ENCODE results near the gene UNC5CL. TPM values are rescaled to one million over a fixed set of nuclear protein-coding genes. Genes with fewer than 3 reads are reported as not detected.

Gene UNC5CL
- total RNA-seq, 5 donors from 2014 or later (not counting 1 experiment from before 2014, with no cell fraction given), result 4.3 to 7.3 (median 5.5) TPM

- H3K27me3 Mint-ChIP-seq, result no peaks in the 10 kb centered on the region
- no peak overlapping the region for H3K4me3 Mint-ChIP-seq
- ChIA-PET CTCF (interaction anchor here in 1 of 2 donors (0.6 kb wide), 1 partner anchor 24 kb away, joined by 3 read pairs; the partner anchor contains the start of gene TSPO2), POLR2A (no interaction called here)
- no peaks in the 10 kb centered on the region for H3K9me3 Mint-ChIP-seq
- H3K4me1 Mint-ChIP-seq, result peaks cover 11 to 21% (median 19%) of the 10 kb centered on the region in 3 donors
- H3K4me1 ChIP-seq (ENCODE audit: control insufficient read depth in 1 of 2, extremely low read depth in 1 of 2, insufficient read depth in 2 of 2, low read length in 2 of 2), result no peaks in the 10 kb centered on the region
- DNase-seq (no peak), ATAC-seq (replicated peaks in 1 of 4) (no peak)
- H3K9me3 ChIP-seq, result no peaks in the 10 kb centered on the region
- no peaks in the 10 kb centered on the region for H3K27me3 ChIP-seq (replicated peaks in 1 of 2; ENCODE audit: control insufficient read depth in 2 of 2, extremely low read depth in 1 of 2, insufficient read depth in 2 of 2, low read length in 1 of 2)
- no peak overlapping the region for H3K4me3 ChIP-seq (ENCODE audit: control insufficient read depth in 1 of 2, extremely low read depth in 1 of 2, low read length in 1 of 2)
- H3K27ac Mint-ChIP-seq, result no peak overlapping the region
- H3K36me3 ChIP-seq (ENCODE audit: control insufficient read depth in 2 of 2, extremely low read depth in 1 of 2, insufficient read depth in 1 of 2, low read length in 1 of 2), result peaks cover 3 to 77% of the 10 kb centered on the region in 2 donors
- WGBS (ENCODE audit: insufficient coverage), result no CpG with 5 or more reads among the region's 2 CpGs
- H3K27ac ChIP-seq (ENCODE audit: low read length), result no peak overlapping the region
- peaks cover 56% of the 10 kb centered on the region for H3K36me3 Mint-ChIP-seq
Measured at GRCh38 chr6:41065550-41066026, 26.6 kb upstream of the UNC5CL start.

GRCh38 chr6:41064841-41065240 is 25.8 kb upstream of the UNC5CL start:
- CTCF ChIA-PET, result interaction anchor here in 1 of 2 donors (0.7 to 0.9 kb wide), 2 partner anchors 37 to 118 kb away, joined by 3 read pairs; no protein-coding TSS in a partner anchor
- peaks cover 8 to 17% (median 14%) of the 10 kb centered on the region in 3 donors for H3K4me1 Mint-ChIP-seq

DNA sequence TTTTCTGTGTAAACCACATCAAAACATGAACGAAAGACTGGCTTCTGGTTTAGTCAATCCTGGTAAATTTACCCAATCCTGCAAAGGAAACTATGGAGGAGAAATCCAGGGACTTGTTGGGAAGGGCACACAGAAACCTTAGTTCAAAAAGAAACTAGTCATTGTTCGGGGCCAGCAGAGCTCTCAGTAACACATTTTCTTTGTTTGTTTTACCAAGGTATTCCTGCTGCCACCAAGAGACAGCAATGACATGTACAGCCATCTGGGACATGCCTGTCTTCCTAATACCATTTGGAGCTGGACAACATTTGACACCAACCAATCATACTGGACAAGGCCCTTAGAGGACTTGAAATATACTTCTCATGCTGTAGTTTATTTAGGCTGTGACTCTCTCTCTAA is 24.9 kb upstream of the UNC5CL start:
- Mint-ChIP-seq H3K27ac (no peak overlapping the region), H3K4me1 (peaks cover 8 to 11% (median 10%) of the 10 kb centered on the region in 3 donors), H3K4me3 (no peak overlapping the region), H3K9me3 (no peaks in the 10 kb centered on the region), H3K27me3 (no peaks in the 10 kb centered on the region), H3K36me3 (peaks cover 62% of the 10 kb centered on the region)
- Histone ChIP-seq H3K9me3 (no peaks in the 10 kb centered on the region), H3K4me3 (ENCODE audit: control insufficient read depth in 1 of 2, extremely low read depth in 1 of 2, low read length in 1 of 2) (no peak overlapping the region), H3K27me3 (replicated peaks in 1 of 2; ENCODE audit: control insufficient read depth in 2 of 2, extremely low read depth in 1 of 2, insufficient read depth in 2 of 2, low read length in 1 of 2) (no peaks in the 10 kb centered on the region), H3K4me1 (ENCODE audit: control insufficient read depth in 1 of 2, extremely low read depth in 1 of 2, insufficient read depth in 2 of 2, low read length in 2 of 2) (no peaks in the 10 kb centered on the region), H3K27ac (ENCODE audit: low read length) (no peak overlapping the region), H3K36me3 (ENCODE audit: control insufficient read depth in 2 of 2, extremely low read depth in 1 of 2, insufficient read depth in 1 of 2, low read length in 1 of 2) (peaks cover 3 to 67% of the 10 kb centered on the region in 2 donors)
- ATAC-seq (replicated peaks in 1 of 4) (no peak), DNase-seq (no peak)
- 100% methylated on average over 1 of the region's 2 CpGs for WGBS (ENCODE audit: insufficient coverage)
- ChIA-PET CTCF (no interaction called here), POLR2A (no interaction called here)

More at GRCh38 chr6:41064841-41065240, 25.8 kb upstream of the UNC5CL start:
- ATAC-seq (replicated peaks in 1 of 4), result no peak
- WGBS (ENCODE audit: insufficient coverage), result 90% methylated on average over 2 of the region's 5 CpGs
- no peaks in the 10 kb centered on the region for H3K4me1 ChIP-seq (ENCODE audit: control insufficient read depth in 1 of 2, extremely low read depth in 1 of 2, insufficient read depth in 2 of 2, low read length in 2 of 2)
- POLR2A ChIA-PET, result no interaction called here
- no peaks in the 10 kb centered on the region for H3K9me3 ChIP-seq
- Mint-ChIP-seq H3K36me3 (peaks cover 58% of the 10 kb centered on the region), H3K27me3 (no peaks in the 10 kb centered on the region), H3K4me3 (no peak overlapping the region), H3K27ac (no peak overlapping the region), H3K9me3 (no peaks in the 10 kb centered on the region)
- H3K36me3 ChIP-seq (ENCODE audit: control insufficient read depth in 2 of 2, extremely low read depth in 1 of 2, insufficient read depth in 1 of 2, low read length in 1 of 2), result peaks cover 3 to 76% of the 10 kb centered on the region in 2 donors
- no peak for DNase-seq
- no peak overlapping the region for H3K4me3 ChIP-seq (ENCODE audit: control insufficient read depth in 1 of 2, extremely low read depth in 1 of 2, low read length in 1 of 2)
- H3K27ac ChIP-seq (ENCODE audit: low read length), result no peak overlapping the region
- no peaks in the 10 kb centered on the region for H3K27me3 ChIP-seq (replicated peaks in 1 of 2; ENCODE audit: control insufficient read depth in 2 of 2, extremely low read depth in 1 of 2, insufficient read depth in 2 of 2, low read length in 1 of 2)

- ChIA-PET CTCF (no interaction called here), POLR2A (no interaction called here)
- no peaks in the 10 kb centered on the region for H3K27me3 ChIP-seq (replicated peaks in 1 of 2; ENCODE audit: control insufficient read depth in 2 of 2, extremely low read depth in 1 of 2, insufficient read depth in 2 of 2, low read length in 1 of 2)
- Mint-ChIP-seq H3K4me1 (peaks cover 7 to 12% (median 7%) of the 10 kb centered on the region in 3 donors), H3K27ac (no peak overlapping the region), H3K4me3 (no peak overlapping the region), H3K27me3 (no peaks in the 10 kb centered on the region), H3K9me3 (no peaks in the 10 kb centered on the region), H3K36me3 (peaks cover 63% of the 10 kb centered on the region)
- no peaks in the 10 kb centered on the region for H3K4me1 ChIP-seq (ENCODE audit: control insufficient read depth in 1 of 2, extremely low read depth in 1 of 2, insufficient read depth in 2 of 2, low read length in 2 of 2)
- DNase-seq (no peak), ATAC-seq (replicated peaks in 1 of 4) (no peak)
- no peaks in the 10 kb centered on the region for H3K9me3 ChIP-seq
- no peak overlapping the region for H3K4me3 ChIP-seq (ENCODE audit: control insufficient read depth in 1 of 2, extremely low read depth in 1 of 2, low read length in 1 of 2)
- H3K27ac ChIP-seq (ENCODE audit: low read length), result no peak overlapping the region
- WGBS (ENCODE audit: insufficient coverage), result 100% methylated on average over 1 of the region's 1 CpG
- H3K36me3 ChIP-seq (ENCODE audit: control insufficient read depth in 2 of 2, extremely low read depth in 1 of 2, insufficient read depth in 1 of 2, low read length in 1 of 2), result peaks cover 3 to 49% of the 10 kb centered on the region in 2 donors
Measured at GRCh38 chr6:41062056-41062455, 23.0 kb upstream of the UNC5CL start.

DNA sequence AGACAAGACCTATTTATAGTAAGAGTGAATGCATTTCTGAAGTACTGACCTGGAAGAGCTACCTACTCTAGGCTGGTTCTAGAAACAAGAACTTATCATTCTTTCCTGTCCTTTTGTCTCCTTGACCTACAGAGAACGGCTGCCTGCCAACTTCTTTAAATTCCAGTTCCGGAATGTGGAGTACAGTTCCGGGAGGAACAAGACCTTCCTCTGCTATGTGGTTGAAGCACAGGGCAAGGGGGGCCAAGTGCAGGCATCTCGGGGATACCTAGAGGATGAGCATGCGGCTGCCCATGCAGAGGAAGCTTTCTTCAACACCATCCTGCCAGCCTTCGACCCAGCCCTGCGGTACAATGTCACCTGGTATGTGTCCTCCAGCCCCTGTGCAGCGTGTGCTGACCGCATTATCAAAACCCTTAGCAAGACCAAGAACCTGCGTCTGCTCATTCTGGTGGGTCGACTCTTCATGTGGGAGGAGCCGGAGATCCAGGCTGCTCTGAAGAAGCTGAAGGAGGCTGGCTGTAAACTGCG is 22.2 kb upstream of the UNC5CL start:
- peaks cover 0 to 6% (median 1%) of the 10 kb centered on the region in 3 donors for H3K4me1 Mint-ChIP-seq
- DNase-seq, result no peak
- WGBS (ENCODE audit: insufficient coverage), result 95% methylated on average over 12 of the region's 13 CpGs
- ChIA-PET CTCF (no interaction called here), POLR2A (no interaction called here)
- H3K4me3 Mint-ChIP-seq, result no peak overlapping the region
- Histone ChIP-seq H3K27ac (ENCODE audit: low read length) (no peak overlapping the region), H3K4me3 (ENCODE audit: control insufficient read depth in 1 of 2, extremely low read depth in 1 of 2, low read length in 1 of 2) (no peak overlapping the region), H3K27me3 (replicated peaks in 1 of 2; ENCODE audit: control insufficient read depth in 2 of 2, extremely low read depth in 1 of 2, insufficient read depth in 2 of 2, low read length in 1 of 2) (no peaks in the 10 kb centered on the region), H3K4me1 (ENCODE audit: control insufficient read depth in 1 of 2, extremely low read depth in 1 of 2, insufficient read depth in 2 of 2, low read length in 2 of 2) (no peaks in the 10 kb centered on the region), H3K9me3 (no peaks in the 10 kb centered on the region), H3K36me3 (ENCODE audit: control insufficient read depth in 2 of 2, extremely low read depth in 1 of 2, insufficient read depth in 1 of 2, low read length in 1 of 2) (peaks cover 3 to 55% of the 10 kb centered on the region in 2 donors)
- no peak overlapping the region for H3K27ac Mint-ChIP-seq
- H3K27me3 Mint-ChIP-seq, result no peaks in the 10 kb centered on the region
- H3K9me3 Mint-ChIP-seq, result no peaks in the 10 kb centered on the region
- H3K36me3 Mint-ChIP-seq, result peaks cover 60% of the 10 kb centered on the region
- no peak for ATAC-seq (replicated peaks in 1 of 4)

GRCh38 chr6:41059556-41059955 is 20.5 kb upstream of the UNC5CL start:
- POLR2A ChIA-PET, result no interaction called here
- Histone ChIP-seq H3K36me3 (ENCODE audit: control insufficient read depth in 2 of 2, extremely low read depth in 1 of 2, insufficient read depth in 1 of 2, low read length in 1 of 2) (peaks cover 3 to 41% of the 10 kb centered on the region in 2 donors), H3K4me3 (ENCODE audit: control insufficient read depth in 1 of 2, extremely low read depth in 1 of 2, low read length in 1 of 2) (no peak overlapping the region), H3K27me3 (replicated peaks in 1 of 2; ENCODE audit: control insufficient read depth in 2 of 2, extremely low read depth in 1 of 2, insufficient read depth in 2 of 2, low read length in 1 of 2) (no peaks in the 10 kb centered on the region), H3K27ac (ENCODE audit: low read length) (no peak overlapping the region), H3K4me1 (ENCODE audit: control insufficient read depth in 1 of 2, extremely low read depth in 1 of 2, insufficient read depth in 2 of 2, low read length in 2 of 2) (no peaks in the 10 kb centered on the region), H3K9me3 (no peaks in the 10 kb centered on the region)
- Mint-ChIP-seq H3K4me1 (peaks cover 0 to 6% (median 0%) of the 10 kb centered on the region in 3 donors), H3K27me3 (no peaks in the 10 kb centered on the region), H3K9me3 (no peaks in the 10 kb centered on the region), H3K36me3 (peaks cover 53% of the 10 kb centered on the region), H3K4me3 (no peak overlapping the region), H3K27ac (no peak overlapping the region)
- no peak for ATAC-seq (replicated peaks in 1 of 4)
- CTCF ChIA-PET, result interaction anchor here in 1 of 2 donors (1.0 kb wide), 1 partner anchor 22 kb away, joined by 4 read pairs; no protein-coding TSS in a partner anchor
- no CpG with 5 or more reads among the region's 1 CpG for WGBS (ENCODE audit: insufficient coverage)
- no peak for DNase-seq
